Measurements from ENCODE around the gene PPM1A. TPM values are rescaled to one million over a fixed set of nuclear protein-coding genes. Genes with fewer than 3 reads are reported as not detected.

The PPM1A gene
- total and polyA plus RNA-seq, 2 donors (not counting 3 experiments of a cell fraction or from before 2014, with no cell fraction given), result 14.1 to 33.9 TPM

- no peaks in the 10 kb centered on the region for H3K27me3 ChIP-seq (ENCODE audit: control insufficient read depth in 2 of 2, insufficient read depth in 2 of 2, low read length in 2 of 2)
- dilution Hi-C loops (cut with MboI; ENCODE audit: extremely low pct_ligation_motif_present, low sequenced_read_pairs), result no loop called here
- peak; percentile 37 for FAIRE-seq
Measured at GRCh38 chr14:60294411-60295069, 45.5 kb downstream of the PPM1A start.

More at GRCh38 chr14:60294411-60295069, 45.5 kb downstream of the PPM1A start:
- H3K4me2 ChIP-seq (ENCODE audit: insufficient read depth, low read length), result peak overlapping the region; percentile 78
- no TSS peak for BruUV-seq (replicated peaks)
- no peak overlapping the region for H2AFZ ChIP-seq (ENCODE audit: low read depth, low read length)
- H3K9me1 ChIP-seq (replicated peaks; ENCODE audit: control insufficient read depth, extremely low read depth, insufficient read depth, low read length), result no peaks in the 10 kb centered on the region
- POLR2A ChIA-PET, result no interaction called here
- H3K27ac ChIP-seq (ENCODE audit: insufficient read depth, low read depth, low read length), result no peak overlapping the region
- CTCF ChIA-PET, result interaction anchor here (2.1 kb wide), 1 partner anchor 29 kb away, joined by 10 read pairs; no protein-coding TSS in a partner anchor
- peak; percentile 32 for DNase-seq (ENCODE audit: low read depth, low spot score)
- intact Hi-C loops (cut with micrococcal nuclease), result loop anchor here (2.0 kb wide), 1 partner anchor 36 kb away; no protein-coding TSS in a partner anchor
- no peak overlapping the region for H3K4me3 ChIP-seq (replicated peaks in 1 of 3; ENCODE audit: insufficient read depth in 1 of 3, low read depth in 1 of 3, low read length in 3 of 3)
- H3K9me3 ChIP-seq (replicated peaks; ENCODE audit: control insufficient read depth, insufficient read depth, low read length), result no peaks in the 10 kb centered on the region
- no peaks in the 10 kb centered on the region for H4K20me1 ChIP-seq (replicated peaks; ENCODE audit: control insufficient read depth, extremely low read depth, insufficient read depth, low read length)
- TF ChIP-seq JUN (IDR thresholded peaks at IDR 0.05; ENCODE audit: borderline replicate concordance, insufficient read depth, insufficient read length, low read depth) (peak; percentile 27), FOS (IDR thresholded peaks at IDR 0.05; ENCODE audit: borderline replicate concordance, insufficient read depth, low read length) (peak; percentile 42), GATA2 (IDR thresholded peaks at IDR 0.05; ENCODE audit: insufficient read depth, insufficient read length, low read depth, low read length) (no peak), MYC (IDR thresholded peaks at IDR 0.05; ENCODE audit: low read depth, low read length) (no peak), EZH2 (IDR thresholded peaks at IDR 0.05; ENCODE audit: borderline replicate concordance, low read depth, low read length, severe bottlenecking) (no peak), MAX (IDR thresholded peaks at IDR 0.05; ENCODE audit: insufficient read depth, insufficient read length) (no peak), POLR2A (IDR thresholded peaks at IDR 0.05; ENCODE audit: low read depth, low read length) (no peak), POLR2AphosphoS5 (IDR thresholded peaks at IDR 0.05; ENCODE audit: insufficient read depth, low read depth, low read length) (no peak), CTCF (IDR thresholded peaks at IDR 0.05; ENCODE audit: extremely low read depth in 1 of 2, insufficient read depth in 1 of 2, low read depth in 1 of 2, low read length in 2 of 2) (no peak)
- no peaks in the 10 kb centered on the region for H3K79me2 ChIP-seq (ENCODE audit: control insufficient read depth, insufficient read depth, low read length)
- H3K9ac ChIP-seq (replicated peaks; ENCODE audit: extremely low read depth, insufficient read depth, low read length), result no peak overlapping the region
- peaks cover 2 to 7% of the 10 kb centered on the region in 2 experiments for H3K36me3 ChIP-seq (ENCODE audit: control insufficient read depth in 2 of 2, extremely low read depth in 1 of 2, insufficient read depth in 2 of 2, low read length in 2 of 2)
- peaks cover 15% of the 10 kb centered on the region for H3K4me1 ChIP-seq (ENCODE audit: control insufficient read depth, extremely low read depth, insufficient read depth, low read length)
